DOHH2 (cell line): ENCODE measurements around the gene GAS1.

Experiments
- EZH2phosphoT487 ChIP-seq: fragments of 200-600 bp; sonication (generic); IDR thresholded peaks from 2 replicates; pipeline ENCODE4 v1.6.1; 2017; ENCODE audit warnings: borderline replicate concordance, mild to moderate bottlenecking, antibody characterized with exemption, low read length, moderate library complexity, mixed read lengths
- TF ChIP-seq, protein P1 (sequence below): fragments of 200-600 bp; sonication (generic); IDR thresholded peaks from one replicate; pipeline ENCODE4 v1.5.1; 2014; ENCODE audit warnings: antibody characterized with exemption, mild to moderate bottlenecking, low read depth, low read length; ENCODE audit not compliant: poor library complexity, severe bottlenecking

DNA sequence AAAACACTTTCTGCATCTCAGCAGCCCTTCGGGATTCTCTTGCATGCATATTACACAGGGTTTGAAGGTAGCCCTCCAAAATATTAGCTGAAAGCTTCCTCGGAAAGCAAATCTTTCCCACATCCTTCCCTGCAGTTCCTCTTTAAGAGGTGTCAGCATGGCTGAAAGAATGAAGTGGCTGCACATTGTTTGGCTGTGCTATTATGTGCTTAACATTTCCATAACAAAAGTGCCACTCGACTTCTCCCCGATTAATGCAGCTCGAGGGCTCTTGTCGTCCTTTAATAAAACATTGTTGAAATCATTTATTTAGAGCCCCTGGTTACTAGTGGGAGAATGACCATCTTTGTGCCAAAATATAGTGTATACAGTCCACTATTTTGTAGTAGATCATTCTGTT lies 6.5 kb downstream of the GAS1 start:
- TF ChIP-seq, protein P1, sequence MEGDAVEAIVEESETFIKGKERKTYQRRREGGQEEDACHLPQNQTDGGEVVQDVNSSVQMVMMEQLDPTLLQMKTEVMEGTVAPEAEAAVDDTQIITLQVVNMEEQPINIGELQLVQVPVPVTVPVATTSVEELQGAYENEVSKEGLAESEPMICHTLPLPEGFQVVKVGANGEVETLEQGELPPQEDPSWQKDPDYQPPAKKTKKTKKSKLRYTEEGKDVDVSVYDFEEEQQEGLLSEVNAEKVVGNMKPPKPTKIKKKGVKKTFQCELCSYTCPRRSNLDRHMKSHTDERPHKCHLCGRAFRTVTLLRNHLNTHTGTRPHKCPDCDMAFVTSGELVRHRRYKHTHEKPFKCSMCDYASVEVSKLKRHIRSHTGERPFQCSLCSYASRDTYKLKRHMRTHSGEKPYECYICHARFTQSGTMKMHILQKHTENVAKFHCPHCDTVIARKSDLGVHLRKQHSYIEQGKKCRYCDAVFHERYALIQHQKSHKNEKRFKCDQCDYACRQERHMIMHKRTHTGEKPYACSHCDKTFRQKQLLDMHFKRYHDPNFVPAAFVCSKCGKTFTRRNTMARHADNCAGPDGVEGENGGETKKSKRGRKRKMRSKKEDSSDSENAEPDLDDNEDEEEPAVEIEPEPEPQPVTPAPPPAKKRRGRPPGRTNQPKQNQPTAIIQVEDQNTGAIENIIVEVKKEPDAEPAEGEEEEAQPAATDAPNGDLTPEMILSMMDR: no peak
- no peak for TF ChIP-seq EZH2phosphoT487
